Activated CD8-positive, alpha-beta memory T cell treated with anti-CD3 and anti-CD28 coated beads for 48 hours (primary cell): Measurements from ENCODE around the gene TFF2.

Experiments
- DNase-seq, 3 experiments: peaks; one replicate each; pipeline ENCODE4 v3.0.0-alpha.2; 2020; ENCODE audit warnings: low read depth in 2 of 3, low spot score in 2 of 3

The TFF2 gene

DNA sequence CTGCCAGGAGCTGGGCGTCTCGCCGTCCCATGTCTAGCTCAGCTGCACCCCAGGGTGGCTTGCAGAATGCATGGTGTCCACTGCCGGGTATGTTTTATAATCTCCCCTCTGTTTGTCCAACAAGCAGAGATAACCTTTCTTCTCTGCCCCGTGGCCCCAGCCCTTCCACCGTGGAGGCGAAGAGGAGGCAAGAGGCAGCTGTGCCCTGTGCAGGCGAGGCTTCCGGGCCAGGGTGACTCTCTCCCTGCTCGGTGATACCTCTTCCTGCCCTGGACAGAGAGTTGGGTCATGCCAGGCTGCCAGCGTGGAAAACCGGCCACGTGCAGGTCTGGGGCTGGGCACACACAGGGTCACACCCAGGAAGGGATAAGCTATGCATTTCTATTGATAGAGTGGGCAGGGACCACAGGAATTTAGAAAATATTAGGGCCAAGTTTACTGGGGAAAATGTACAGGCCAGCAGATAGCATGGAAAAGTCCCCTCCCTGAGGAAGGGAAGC, at the start of gene TFF2:
TSS of gene TFF2 (minus strand) at position 68 of the 500 bp plus-strand sequence. CDS start at position 31, 37 bp downstream.
- no peak for DNase-seq

DNA sequence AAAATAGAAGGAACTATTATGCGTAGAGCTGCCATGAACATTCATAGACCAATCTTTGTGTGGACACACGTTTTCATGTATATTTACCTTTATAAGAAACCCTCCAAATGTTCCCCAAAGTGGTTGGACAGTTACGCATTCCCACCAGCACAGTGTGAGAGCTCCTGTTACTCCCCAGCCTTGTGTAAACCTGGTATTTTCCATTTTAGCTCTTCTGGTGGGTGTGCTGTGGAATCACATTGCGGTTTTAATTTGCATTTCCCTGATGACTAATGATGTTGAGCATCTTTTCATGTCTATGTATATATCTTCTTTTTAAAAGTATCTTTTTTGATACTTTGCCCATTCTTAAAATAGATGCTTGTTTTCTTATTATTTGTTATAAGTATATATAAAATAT, 49.7 kb upstream of the TFF2 start:
- DNase-seq: no peak

- DNase-seq: no peak
Observed at GRCh38 chr21:42398436-42399028, 47.7 kb upstream of the TFF2 start.

- no peak for DNase-seq
Observed at GRCh38 chr21:42397746-42398394, 47.1 kb upstream of the TFF2 start.

- DNase-seq: no peak
Observed at GRCh38 chr21:42396799-42397745, 46.3 kb upstream of the TFF2 start.

DNA sequence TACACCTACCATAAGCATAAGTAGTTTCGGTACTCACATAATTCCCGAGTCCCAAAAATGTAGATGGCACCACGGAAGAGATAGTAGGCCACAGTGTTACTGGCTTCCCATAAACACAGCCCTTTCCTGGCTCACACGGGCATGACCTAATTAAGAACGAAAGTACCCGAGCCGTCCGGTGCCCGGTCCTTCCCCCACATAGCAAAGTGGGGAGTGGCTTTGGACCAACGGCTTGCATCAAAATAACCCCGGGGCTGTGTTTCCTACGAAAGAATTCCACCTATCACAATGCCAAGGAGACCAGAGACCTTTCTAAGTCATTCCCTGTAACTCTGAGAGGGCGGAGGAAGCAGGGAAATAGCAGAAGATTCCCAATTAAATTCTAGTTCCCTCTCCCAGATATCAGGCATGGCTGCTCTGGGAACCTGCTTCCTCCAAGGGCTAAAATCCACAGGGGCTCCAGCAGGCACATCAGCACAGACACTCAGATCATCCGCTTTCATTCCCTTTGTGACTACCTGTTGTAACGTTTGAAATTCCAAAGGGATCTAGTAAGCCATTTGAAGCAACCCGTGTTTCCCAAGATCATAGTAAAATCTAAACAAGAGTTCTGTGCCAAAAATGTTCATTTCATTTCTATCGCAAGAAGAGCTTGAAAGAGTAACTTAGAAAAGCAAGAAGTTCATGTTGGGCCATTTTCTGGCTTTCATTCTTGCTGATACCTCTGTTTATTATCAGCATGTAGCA, 45.3 kb upstream of the TFF2 start, which contains the start of gene TMPRSS3:
TSS of gene TMPRSS3 (minus strand) at position 148 of the 747 bp plus-strand sequence. CDS start 635 bp downstream, outside the sequence.
- no peak for DNase-seq

DNA sequence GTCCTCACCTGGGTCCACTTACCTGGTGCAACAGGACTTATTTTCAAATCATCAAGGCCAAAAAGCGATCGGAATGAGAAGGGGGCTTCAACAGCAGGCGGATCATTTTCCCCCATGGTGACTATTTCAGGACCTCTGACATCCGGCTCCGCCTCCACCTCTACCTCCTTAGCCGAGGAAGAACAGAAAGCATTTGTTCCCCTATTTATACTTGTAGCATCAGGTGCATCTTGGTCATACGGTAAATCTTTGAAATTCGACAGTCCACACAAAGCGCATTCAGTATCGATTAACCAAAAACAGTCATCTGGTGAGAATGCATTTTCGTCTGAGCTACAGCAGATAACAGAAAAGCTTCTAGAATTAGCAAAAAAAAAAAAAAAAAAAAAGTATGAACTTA, 44.5 kb upstream of the TFF2 start:
- DNase-seq: no peak

DNA sequence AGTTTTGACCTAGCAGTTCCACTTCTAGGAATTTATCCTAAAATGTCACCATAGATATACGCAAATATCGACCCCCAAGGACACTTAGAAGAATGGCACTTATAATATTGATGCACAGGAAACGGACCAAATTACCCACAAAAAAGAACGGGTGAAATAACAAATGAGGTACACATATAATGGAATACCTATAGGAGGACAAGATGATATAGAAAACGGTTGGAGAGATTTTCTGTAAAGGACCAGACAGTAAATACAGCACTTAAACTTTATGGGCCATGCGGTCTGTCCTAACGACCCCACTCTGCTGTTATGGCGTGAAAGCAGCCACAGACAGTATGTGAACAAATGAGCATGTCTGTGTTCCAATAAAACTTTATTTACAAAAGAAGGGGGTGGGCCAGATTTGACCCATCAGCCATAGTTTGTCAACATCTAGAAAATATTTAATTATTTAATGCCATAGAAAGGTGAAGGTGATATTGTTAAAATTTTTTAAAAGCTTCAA, 42.7 kb upstream of the TFF2 start:
- no peak for DNase-seq

DNA sequence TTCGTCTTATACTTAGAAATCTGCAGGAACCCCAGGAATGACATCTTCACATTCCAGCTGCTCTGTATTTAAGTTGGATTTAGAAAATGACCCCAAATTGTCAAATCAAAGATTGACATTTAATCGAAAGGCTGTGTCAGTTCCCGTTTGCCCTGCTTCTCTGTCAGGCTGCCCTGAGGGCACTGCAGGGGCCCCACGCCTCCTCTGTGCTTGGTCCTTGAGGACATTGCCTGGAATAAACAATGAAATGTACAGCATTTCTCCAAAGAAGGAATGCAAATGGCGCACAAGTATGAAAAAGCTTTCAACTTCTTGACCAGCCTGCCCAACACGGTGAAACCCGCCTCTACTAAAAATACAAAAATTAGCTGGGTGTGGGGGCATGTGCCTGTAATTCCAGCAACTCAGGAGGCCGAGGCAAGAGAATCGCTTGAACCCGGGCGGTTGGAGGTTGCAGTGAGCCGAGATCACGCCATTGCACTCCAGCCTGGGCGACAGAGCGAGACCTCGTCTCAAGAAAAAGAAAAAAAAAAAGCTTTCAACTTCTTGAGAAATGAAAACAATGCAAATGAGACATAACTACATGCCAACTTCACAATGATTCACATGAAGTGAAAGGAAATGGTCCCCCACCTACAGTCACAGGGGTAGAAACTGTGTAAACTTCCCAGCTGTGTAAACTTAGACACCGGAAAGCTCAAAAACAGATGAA, 42.1 kb upstream of the TFF2 start:
- DNase-seq: no peak

DNA sequence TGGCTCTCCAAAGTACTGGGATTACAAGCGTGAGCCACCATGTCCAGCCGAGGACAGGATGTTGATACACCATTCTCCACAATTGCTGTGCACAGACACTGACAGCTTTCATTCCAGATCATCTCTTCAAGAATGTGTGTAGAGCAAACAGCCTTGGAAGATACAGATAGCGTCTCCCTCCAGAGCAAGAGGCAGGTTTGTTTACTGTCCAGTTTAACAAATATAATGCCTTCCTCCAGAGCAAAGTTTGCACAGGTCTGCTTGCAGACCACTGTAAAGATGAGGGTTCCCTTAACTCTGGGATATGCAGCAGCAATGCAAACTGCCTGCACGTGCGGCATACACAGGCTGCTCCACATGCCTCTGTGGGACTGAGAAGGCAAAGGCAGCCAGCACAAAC, 40.5 kb upstream of the TFF2 start:
- DNase-seq: no peak

DNA sequence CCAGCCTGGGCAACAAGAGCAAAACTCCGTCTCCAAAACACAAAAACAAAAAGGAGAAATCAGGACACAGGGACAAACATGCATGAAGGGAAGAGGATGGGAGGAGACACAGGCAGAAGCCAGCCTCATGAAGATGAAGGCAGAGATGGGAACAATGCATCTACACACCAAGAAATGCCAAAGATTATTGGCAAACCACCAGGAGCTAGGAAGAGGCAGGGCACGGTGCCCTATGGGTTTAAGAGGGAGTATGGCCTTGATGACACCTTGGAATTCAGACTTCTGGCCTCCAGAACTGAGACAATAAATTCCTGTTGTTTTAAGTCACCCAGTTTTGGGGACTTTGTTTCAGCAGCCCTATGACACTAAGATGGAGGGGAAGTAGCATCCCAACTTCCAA, 39.9 kb upstream of the TFF2 start:
- no peak for DNase-seq

DNA sequence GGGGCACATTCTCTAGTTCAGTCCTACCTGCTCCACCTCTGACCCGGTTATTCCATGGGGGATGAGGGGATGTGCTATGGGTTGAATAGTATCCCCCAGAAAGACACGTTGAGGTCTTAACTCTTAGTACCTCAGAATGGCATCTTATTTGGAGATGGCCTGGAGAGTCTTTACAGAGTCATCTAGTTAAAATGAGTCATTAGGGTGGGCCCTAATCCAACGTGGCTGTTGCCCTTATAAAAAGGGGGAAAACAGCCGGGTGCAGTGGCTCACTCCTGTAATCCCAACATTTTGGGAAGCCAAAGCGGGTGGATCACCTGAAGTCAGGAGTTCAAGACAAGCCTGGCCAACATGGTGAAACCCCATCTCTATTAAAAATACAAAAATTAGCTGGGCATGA, 39.4 kb upstream of the TFF2 start:
- no peak for DNase-seq

- DNase-seq: no peak
Observed at GRCh38 chr21:42389449-42389835, 38.6 kb upstream of the TFF2 start.

DNA sequence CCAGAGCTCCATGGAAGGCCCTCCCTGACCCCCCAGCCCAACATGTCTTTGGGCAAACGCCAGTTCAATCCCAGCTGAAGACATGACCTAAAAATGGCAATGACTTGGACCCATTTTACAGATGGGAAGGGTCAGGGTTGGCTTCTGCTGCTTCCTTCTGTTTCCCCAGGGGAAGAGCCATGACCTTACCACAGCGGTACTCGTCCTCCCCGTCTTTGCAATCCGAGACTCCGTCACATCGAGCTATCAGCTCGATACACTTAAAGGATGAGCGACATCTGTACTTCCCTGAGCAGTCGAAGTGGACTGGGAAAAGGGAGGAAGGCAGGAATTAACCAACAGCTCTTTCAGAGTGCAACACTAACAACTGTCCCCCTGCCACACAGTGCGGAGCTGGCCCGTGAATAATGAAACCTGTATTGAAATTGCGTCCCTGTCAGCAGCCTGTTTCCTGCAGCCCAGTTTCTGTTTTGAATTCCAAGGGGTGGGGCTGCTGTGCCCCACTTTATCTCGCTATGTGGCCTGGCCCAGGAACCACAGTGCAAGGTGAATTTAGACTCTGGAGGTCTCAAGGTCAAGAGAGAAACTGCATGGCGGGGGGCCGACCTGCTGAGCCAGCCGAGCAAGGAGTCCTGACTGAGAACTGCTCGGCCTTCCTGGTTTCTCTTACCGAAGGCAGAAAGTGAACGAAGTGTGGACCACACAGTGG, 38.1 kb upstream of the TFF2 start:
- no peak for DNase-seq

GRCh38 chr21:42387843-42388340, 37.1 kb upstream of the TFF2 start:
- DNase-seq: no peak

GRCh38 chr21:42387164-42387563, 36.4 kb upstream of the TFF2 start:
- DNase-seq: no peak

DNA sequence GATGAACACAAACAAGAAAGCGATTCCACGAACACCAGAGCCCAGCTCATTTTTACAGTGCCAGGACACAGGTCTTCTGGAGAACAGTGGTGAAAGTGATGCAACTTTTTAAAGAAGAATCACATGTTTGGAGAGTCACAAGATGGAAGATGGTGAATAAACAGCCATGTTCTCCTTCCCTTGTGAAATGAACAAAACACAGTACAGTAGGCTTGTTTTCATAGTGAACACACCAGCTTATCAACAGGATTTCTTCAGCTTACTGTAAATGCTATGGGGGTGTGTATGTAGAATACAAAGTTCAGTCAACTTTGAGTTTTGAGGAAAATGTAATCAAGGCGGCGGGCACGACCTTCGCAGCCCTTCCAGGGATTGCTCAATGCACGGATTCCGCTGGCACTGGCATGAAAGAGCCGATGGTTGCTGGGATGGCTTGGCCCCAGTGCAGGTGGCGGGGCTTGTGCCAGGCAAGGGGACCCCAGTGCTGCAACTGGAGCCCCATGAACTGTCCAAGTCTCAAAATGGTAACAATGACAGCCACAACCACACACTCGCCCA, 35.3 kb upstream of the TFF2 start:
- no peak for DNase-seq

GRCh38 chr21:42385619-42386018, 34.8 kb upstream of the TFF2 start:
- DNase-seq: no peak

DNA sequence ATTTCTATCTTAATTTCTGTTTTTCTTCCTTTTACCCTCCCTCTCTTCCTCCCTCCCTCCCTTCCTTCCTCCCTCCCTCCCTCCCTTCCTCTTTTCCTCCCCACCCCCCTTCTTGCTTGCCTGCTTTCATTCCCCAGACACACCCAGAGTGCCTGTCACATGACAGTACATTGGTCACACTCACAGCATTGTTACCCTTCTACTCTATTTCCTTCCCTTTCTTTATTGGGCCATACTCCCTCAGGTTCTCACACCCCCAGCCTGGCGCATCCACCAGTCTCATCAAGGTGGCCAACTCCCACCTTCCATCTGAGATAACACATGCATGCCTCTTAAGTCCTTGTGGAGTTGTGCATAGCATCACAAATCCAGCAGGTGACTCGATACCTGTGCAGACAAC, 34.2 kb upstream of the TFF2 start:
- no peak for DNase-seq
